Measurements from ENCODE around the gene HLA-DPA1. TPM values are rescaled to one million over a fixed set of nuclear protein-coding genes. Genes with fewer than 3 reads are reported as not detected.
"Not testable (repeated sequence)": the region's sequence is repeated elsewhere in the genome, so short reads cannot be mapped to it uniquely, and the experiment has no call there.

The HLA-DPA1 gene
- total RNA-seq = 7.3 and 12.8 TPM in 2 replicates

DNA sequence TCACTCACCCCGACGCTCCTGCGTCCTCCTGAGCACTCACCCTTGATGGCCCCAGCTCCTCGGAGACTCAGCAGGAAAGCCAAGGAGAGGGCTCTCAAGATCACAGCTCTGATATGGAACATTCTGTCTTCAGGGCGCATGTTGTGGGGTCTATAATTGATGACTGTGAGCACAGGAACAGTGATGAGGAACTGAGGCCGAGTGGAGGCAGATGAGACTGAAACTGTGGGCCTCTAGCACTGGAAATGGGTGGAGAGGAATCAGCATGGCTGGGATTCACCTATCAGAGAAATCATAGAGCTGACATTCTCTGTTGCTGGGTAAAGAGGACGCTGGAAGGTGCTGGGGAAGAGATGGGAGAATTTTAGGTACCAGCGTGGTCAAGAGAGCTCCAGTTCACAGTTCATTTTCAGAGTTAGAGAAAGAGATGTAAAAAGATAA lies at the start of gene HLA-DPA1:
Gene HLA-DPA1 (minus strand): TSS at position 219 of the 441 bp plus-strand sequence.
- no peak for DNase-seq (ENCODE audit: extremely low read depth, low read depth, low spot score)

DNA sequence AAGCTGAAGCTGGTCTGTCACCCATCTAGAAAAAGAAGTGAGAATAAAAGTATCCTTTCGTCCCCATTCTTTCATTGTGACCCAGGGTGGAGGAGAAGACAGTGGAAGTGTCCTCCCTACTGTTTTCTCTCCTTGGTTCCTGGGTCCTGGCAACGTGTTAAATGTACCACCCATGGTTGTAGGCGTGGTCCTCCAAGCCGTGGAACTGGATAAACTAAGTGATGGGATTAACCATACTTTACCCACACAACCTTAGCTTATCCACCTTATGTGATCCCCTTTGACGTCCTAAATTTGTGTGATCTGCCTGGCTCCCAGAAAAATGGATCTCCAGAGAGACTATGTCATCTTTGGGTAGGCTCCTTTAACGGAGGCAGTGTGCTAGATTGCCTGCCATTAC lies 49.7 kb upstream of the HLA-DPA1 start:
- DNase-seq (ENCODE audit: extremely low read depth, low read depth, low spot score) = no peak

GRCh38 chr6:33120001-33120400 lies 46.6 kb upstream of the HLA-DPA1 start:
- DNase-seq (ENCODE audit: extremely low read depth, low read depth, low spot score) = no peak

GRCh38 chr6:33118525-33119123 lies 45.2 kb upstream of the HLA-DPA1 start:
- DNase-seq (ENCODE audit: extremely low read depth, low read depth, low spot score) = peak; percentile 34

- DNase-seq (ENCODE audit: extremely low read depth, low read depth, low spot score) = no peak
Observed at GRCh38 chr6:33117811-33118277, 44.4 kb upstream of the HLA-DPA1 start.

DNA sequence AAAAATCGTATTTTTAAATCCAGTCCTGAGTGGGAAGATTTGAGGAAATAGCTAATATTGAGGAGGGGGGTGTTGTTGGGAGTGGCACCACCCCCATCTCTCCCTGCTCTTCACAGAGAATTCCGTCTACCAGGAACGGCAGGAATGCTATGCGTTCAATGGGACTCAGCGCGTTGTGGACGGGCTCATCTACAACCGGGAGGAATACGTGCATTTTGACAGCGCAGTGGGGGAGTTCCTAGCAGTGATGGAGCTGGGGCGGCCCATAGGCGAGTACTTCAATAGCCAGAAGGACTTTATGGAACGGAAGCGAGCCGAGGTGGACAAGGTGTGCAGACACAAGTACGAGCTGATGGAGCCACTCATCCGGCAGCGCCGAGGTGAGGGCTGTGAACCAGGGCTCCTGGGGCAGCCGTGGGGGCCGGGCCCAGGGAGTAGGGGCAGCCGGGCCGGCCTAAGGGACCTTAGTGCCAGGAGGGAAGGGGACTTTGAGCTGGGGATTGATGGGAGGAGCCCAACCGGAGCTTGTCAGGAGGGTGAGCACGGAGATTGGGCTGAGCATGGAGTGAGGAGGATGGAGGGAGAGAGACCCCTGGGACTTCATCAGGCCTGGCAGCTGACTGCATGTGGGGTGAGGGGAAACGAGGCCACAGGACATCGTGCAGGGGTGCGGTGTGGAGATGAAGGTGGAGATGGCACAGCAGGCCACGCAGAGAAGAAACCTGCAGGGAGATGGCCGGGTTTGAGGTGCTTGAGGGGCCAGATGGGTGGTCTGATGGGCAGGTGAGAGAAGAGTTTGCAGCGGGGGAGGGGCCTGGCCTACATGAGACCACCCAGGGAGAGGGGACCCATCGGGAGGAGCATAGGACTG lies 43.6 kb upstream of the HLA-DPA1 start:
- DNase-seq (ENCODE audit: extremely low read depth, low read depth, low spot score) = no peak

DNA sequence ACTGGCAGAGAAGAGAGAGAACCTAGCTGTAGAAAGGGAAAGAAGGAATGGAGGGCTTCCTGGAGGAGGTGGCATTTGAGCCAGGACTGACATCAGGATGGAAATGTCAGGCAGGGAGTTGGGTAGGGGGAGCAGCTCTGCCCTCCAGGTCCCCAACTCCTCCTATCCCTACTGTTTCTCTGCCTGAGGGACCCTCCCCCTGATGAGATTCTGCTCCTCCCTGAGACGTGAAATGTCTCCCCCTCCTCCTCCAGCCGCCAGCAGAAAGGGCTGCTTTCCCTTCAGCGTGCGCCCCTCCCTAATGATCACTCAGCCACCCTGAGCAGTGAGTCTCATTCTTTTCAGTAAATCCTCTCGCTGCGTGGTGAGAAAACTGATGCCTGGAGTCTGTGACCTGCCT lies 43.0 kb upstream of the HLA-DPA1 start:
- DNase-seq (ENCODE audit: extremely low read depth, low read depth, low spot score) = no peak

- no peak for DNase-seq (ENCODE audit: extremely low read depth, low read depth, low spot score)
Observed at GRCh38 chr6:33114406-33114805, 41.0 kb upstream of the HLA-DPA1 start.

- DNase-seq (ENCODE audit: extremely low read depth, low read depth, low spot score) = no peak
Observed at GRCh38 chr6:33113755-33114154, 40.3 kb upstream of the HLA-DPA1 start.

DNA sequence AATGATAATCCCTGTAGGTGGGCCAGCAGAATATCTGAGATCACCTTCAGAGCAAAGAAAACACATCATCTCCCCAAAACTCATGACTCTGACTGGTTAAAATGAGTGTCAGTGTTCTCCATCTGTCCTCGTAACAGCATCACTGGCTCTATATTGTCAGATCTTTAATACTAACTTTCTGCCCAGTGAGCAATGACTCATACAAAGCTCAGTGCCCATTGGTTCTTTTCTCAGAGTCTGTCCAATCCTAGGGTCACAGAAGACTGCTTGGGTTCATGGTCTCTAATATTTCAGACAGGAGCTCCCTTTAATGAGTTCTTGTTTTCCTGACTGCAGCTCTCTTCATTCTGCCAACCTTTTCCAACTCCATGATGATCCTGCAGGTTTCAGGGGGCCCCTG lies 38.7 kb upstream of the HLA-DPA1 start:
- DNase-seq (ENCODE audit: extremely low read depth, low read depth, low spot score) = peak; percentile 25

DNA sequence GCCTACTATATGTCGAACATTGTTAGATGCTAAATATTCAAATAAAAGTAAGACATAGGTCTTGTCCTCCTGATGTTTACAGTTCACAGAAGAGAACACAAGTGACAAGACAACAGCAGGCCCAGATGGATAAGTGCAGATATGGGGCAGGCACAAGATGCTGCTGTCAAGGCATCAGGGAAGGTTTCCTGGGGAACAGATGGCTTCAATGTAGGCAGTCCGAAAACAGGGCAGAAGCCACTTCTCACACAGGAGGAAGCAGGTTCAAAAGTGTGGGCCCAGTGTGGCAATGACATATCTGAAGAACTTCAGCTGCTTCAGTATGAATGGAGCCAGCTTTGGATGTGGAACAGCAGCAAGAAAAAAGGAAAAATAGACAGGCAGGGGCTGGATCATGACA lies 34.9 kb upstream of the HLA-DPA1 start:
- no peak for DNase-seq (ENCODE audit: extremely low read depth, low read depth, low spot score)

DNA sequence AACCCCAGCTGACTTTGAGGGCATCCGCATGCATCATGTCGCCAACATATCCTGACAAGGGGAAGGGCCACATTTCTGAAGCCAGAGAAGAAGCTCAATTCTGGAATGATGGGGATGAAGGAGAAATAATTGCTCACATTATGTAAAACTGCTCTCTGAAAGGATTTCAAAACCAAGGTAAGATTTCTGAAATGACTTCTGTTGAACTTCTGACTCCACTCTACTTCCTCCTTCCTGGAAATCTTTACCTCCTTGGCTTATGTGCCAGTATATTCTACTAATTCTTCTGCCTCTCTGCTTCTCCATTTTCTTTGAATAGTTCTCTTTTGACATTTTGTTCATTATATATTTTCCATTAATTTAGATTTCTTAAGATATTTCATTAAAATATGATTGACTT lies 34.2 kb upstream of the HLA-DPA1 start:
- no peak for DNase-seq (ENCODE audit: extremely low read depth, low read depth, low spot score)

DNA sequence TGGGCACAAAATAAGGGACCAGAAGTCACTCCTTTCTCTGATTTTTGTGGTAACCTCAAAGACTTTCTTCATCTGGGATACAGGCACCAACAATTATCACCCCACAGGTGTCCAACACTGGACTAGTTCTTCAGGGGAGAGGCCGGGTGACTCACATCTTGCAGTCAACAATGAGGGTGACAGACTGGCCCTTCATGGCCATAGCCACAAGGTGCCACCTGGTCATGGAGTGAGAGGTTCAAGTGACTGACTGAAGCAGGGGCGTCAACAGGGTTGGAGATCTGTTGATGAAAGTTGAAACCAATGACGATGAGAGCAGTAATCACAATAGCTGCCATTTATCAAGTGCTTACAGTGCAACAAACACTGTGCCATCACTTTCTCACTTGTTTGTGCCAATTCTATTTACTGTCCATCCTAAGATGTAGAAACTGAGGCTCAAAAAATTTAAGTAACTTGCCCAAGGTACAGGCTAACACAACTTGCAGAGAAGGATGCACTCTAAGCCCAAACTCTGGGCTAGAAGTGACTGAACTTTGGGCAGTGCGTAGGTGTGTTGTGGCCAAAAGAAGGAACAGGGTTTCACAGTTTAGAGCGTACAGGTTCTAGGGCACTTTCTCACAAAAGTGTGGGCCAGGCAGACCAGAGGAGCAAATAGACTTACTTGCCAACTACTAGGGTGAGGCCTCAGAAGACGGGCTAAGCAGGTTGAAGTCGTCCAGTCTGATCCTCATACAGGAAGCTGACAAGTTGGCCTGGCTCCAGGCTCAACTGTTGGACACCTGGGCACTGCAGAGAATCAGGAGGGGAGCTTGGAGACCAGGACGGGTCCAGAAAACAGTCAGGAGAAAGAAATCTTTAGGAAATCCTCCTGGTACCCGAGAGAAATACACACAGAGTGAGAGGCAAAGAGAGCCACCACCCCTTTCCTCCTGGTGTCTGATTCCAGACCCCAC lies 32.7 kb upstream of the HLA-DPA1 start:
- DNase-seq (ENCODE audit: extremely low read depth, low read depth, low spot score) = no peak

DNA sequence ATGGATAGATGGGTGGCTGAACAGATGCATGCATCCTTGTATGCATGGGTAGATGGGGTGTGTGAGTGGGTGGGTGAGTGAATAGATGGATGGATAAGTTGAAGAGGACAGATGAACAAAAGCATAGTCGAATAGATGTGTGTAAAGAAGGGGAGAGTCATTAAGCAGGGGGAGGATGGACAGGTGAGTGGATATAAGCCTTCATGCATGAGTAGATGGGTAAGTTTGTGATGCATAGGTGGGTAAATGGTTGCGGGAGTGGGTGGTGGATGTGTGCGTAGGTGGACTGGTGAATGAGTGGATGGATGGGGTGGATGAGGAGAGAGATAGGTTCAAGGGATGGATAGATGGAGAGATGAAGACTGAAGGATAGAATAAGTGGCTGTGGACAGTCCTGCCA lies 31.9 kb upstream of the HLA-DPA1 start:
- DNase-seq (ENCODE audit: extremely low read depth, low read depth, low spot score) = no peak

DNA sequence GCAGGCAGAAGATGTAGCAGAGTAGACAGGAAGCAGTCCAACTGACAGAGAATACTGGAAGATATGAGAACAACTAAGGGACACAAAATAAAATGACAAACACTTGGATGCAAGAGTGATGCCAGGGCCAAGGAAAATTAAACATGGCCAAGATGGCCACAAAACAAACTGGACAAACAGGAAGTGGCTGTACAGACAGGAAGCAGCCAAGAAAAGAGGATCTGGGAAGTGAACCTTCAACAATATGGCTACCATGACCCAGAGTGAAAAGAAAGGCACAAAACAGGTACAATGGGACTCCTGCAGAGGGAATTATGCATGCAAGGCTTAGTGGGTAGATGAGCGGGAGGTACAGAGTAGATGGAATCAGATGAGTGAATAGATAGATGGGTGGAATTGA lies 31.4 kb upstream of the HLA-DPA1 start:
- DNase-seq (ENCODE audit: extremely low read depth, low read depth, low spot score) = no peak

GRCh38 chr6:33103776-33104175 lies 30.3 kb upstream of the HLA-DPA1 start:
- no peak for DNase-seq (ENCODE audit: extremely low read depth, low read depth, low spot score)

- not testable (repeated sequence) for DNase-seq (ENCODE audit: extremely low read depth, low read depth, low spot score)
Observed at GRCh38 chr6:33101121-33101737, 27.8 kb upstream of the HLA-DPA1 start.

DNA sequence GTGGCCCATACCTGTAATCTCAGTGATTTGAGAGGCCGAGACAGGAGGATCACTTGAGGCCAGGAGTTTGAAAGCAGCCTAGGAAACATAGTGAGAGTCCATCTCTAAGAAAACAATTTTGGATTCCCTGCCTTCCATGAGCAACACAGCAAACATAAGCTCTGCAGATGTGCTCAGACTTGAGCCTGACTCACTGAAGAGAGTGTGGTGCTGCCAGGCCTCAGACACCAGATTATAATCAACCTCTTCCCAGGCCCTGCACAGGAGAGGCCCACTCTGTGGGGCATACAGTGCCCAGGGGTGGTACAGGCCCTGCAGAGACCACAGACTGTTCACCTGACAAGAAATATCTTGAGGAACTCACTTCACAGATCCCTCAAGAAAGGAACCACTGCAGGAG lies 22.2 kb upstream of the HLA-DPA1 start:
- DNase-seq (ENCODE audit: extremely low read depth, low read depth, low spot score) = no peak

GRCh38 chr6:33093855-33094254 lies 20.4 kb upstream of the HLA-DPA1 start:
- no peak for DNase-seq (ENCODE audit: extremely low read depth, low read depth, low spot score)

GRCh38 chr6:33092385-33092784 lies 18.9 kb upstream of the HLA-DPA1 start:
- no peak for DNase-seq (ENCODE audit: extremely low read depth, low read depth, low spot score)

DNA sequence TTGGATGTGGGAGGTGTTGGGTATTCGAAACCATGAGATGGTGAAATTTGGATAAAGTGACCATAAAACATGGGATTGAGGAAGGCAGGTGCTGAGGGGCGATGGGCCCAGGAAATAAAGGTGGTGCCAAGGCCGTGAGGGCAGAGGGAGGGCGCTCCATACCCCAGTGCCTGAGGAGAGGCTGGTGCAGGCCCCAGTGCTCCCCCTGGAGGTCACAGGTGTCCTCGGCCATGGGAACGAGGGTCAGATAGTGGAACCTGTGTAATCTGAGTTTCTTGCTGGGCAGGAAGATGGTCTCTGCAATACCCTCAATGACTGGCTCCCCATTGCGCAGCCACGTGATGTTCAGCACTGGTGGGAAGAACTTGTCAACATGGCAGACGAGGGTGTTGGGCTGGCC lies 18.5 kb upstream of the HLA-DPA1 start:
- no peak for DNase-seq (ENCODE audit: extremely low read depth, low read depth, low spot score)
